ENCODE results near the gene PHLDB1.
"Not testable (repeated sequence)": the region's sequence is repeated elsewhere in the genome, so short reads cannot be mapped to it uniquely, and the experiment has no call there.

The PHLDB1 gene

DNA sequence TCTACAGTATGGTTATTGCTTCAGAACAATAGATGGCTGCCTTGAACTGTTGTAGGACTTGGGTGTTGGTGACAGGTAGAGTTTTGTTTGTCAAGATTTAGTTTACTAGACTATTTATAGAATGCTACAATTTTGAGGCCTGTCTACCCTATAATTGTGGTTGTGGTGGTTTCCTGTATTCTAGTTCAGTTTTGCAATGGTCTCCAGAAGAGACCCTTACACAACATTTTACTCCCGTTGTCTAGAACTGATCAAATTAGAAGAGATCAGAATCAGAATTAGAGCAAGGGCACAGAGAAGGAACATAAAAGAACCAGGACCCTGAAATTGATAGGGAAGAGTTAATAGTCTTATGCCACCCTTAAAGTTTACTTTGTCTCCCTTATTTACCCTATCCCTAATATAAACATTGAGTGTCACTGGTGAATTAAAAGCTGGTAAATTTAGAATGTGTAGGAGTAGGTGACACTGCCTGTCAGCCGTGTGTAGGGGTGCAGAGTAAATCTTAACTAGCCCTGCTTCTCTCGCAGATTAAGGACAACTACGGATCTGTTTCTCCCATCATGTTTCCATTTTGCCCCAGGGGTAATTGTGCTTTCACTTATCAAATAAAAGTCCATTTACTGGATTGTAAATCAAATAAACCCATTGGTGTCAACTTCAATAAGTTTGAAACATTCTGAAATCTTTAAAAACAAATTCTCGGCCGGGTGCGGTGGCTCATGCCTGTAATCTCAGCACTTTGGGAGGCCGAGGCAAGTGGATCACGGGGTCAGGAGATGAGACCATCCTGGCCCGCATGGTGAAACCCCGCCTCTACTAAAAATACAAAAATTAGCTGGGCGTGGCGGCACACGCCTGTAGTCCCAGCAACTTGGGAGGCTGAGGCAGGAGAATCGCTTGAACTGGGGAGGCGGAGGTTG lies 10.9 kb upstream of the PHLDB1 start:
- TF ChIP-seq, protein P1, sequence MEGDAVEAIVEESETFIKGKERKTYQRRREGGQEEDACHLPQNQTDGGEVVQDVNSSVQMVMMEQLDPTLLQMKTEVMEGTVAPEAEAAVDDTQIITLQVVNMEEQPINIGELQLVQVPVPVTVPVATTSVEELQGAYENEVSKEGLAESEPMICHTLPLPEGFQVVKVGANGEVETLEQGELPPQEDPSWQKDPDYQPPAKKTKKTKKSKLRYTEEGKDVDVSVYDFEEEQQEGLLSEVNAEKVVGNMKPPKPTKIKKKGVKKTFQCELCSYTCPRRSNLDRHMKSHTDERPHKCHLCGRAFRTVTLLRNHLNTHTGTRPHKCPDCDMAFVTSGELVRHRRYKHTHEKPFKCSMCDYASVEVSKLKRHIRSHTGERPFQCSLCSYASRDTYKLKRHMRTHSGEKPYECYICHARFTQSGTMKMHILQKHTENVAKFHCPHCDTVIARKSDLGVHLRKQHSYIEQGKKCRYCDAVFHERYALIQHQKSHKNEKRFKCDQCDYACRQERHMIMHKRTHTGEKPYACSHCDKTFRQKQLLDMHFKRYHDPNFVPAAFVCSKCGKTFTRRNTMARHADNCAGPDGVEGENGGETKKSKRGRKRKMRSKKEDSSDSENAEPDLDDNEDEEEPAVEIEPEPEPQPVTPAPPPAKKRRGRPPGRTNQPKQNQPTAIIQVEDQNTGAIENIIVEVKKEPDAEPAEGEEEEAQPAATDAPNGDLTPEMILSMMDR (IDR thresholded peaks at IDR 0.05; ENCODE audit: control insufficient read depth, extremely low read depth, insufficient read depth), result no peak
- no peak overlapping the region for H3K4me3 ChIP-seq (ENCODE audit: low read depth, low read length)
- no peak for DNase-seq (ENCODE audit: low read depth)

DNA sequence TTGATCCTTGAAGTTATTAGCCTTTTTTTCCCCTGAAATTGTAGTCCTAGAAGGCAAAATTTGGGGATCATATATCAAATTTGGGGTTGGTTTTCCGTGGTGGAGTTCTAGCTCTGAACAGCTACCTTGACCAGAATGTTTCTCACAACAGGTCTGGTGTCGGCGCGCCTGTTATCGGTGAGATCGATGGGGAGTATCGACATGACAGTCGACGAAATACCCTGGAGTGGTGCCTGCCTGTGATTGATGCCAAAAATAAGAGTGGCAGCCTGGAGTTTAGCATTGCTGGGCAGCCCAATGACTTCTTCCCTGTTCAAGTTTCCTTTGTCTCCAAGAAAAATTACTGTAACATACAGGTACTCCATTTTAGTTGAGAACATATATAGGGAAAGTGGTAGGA lies 9.9 kb upstream of the PHLDB1 start:
- TF ChIP-seq, protein P1 (IDR thresholded peaks at IDR 0.05; ENCODE audit: control insufficient read depth, extremely low read depth, insufficient read depth), result no peak
- H3K4me3 ChIP-seq (ENCODE audit: low read depth, low read length), result no peak overlapping the region

DNA sequence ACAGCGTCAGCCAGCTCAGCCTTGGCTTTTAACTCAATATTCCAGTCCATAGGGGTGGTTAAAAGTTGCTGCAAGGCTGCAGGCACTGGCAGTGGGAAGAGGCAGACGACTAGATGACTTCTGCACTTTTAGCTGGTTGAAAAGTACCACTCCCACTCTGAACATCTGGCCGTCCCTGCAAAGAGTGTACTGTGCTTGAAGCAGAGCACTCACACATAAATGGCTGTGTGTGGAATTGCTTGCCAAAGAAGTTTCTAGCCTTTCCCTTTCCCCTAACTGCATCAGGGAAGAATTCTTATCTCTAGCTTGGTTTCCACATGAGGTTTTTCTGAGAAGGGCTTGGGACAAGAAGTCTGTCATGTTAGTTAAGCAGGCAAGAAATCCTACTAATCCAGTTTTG lies 5.1 kb upstream of the PHLDB1 start:
- DNase-seq (ENCODE audit: low read depth), result no peak
- TF ChIP-seq, protein P1 (IDR thresholded peaks at IDR 0.05; ENCODE audit: control insufficient read depth, extremely low read depth, insufficient read depth), result no peak
- no peak overlapping the region for H3K4me3 ChIP-seq (ENCODE audit: low read depth, low read length)

More for the DNA sequence above, 9.9 kb upstream of the PHLDB1 start:
- no peak for DNase-seq (ENCODE audit: low read depth)

DNA sequence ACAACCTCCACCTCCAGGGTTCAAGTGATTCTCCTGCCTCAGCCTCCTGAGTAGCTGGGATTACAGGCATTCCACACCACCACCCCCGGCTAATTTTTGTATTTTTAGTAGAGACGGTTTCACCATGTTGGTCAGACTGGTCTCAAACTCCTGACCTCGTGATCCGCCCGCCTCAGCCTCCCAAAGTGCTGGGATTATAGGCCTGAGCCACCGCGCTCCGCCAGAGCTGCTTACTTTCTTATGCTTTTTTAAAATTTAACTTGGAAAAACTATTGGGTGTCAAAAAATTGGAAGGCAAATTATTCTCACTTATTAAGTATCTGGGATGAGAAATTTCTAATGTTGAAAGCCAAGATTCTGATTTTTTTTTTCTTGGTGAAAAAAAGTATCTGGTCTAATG lies 3.7 kb upstream of the PHLDB1 start:
- H3K4me3 ChIP-seq (ENCODE audit: low read depth, low read length); DNase-seq (ENCODE audit: low read depth): not testable (repeated sequence)

DNA sequence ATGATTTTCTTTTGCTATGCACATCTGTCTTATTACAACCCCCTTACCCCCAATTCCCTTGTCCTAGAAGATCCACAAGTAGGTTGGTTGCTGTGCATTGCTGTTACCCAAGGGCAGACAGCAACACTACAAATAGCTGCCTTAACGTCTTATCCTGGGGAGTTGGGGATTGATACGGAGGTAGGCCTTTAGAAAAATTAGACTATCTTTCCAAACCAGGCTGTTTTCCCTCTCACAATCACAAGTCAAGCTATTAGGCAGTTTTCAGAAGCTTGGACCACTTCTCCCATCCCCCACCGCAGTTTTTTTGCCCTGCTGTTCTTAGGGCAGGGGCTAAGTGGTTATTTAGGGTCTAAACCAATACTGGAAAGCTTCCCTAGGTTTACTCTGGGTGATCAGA lies 2.8 kb upstream of the PHLDB1 start:
- TF ChIP-seq, protein P1 (IDR thresholded peaks at IDR 0.05; ENCODE audit: control insufficient read depth, extremely low read depth, insufficient read depth), result no peak
- no peak overlapping the region for H3K4me3 ChIP-seq (ENCODE audit: low read depth, low read length)
- no peak for DNase-seq (ENCODE audit: low read depth)

DNA sequence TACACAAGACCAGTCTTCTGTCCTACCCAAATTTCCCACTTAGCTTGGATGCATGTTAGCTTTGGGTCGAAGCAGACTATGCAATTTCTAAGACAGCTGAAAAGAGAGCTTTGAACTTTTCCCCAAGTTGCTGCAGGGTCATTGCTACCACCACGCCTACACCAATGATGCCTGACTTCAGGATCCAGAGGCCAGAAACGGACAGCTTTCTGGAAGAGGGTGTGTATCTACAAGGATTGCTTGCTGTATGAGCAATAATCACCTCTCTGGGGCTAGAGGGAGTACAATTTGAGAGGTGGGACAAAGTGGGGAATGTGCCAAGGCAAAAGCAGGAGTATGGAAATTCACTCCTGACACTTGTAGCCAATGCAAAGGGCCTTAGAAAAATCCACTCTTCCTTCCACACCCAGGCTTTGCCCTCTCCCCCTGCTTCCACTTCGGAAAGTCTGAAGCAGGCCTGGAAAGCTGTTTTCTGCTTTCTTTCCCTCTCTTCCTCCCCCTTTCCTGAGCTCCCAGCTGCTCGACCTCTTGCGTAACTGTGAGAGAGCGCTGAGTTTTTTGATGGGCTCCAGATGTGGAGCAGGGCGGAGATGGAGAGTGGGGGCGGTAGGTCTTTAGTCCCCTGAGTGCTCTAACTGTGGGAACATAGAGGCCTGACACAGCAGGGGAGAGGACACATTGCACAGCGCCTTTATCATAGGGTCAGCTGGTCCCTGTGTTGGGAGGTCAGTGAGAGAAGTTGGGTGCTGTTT lies 2.1 kb upstream of the PHLDB1 start:
- TF ChIP-seq, protein P1 (IDR thresholded peaks at IDR 0.05; ENCODE audit: control insufficient read depth, extremely low read depth, insufficient read depth), result no peak
- no peak for DNase-seq (ENCODE audit: low read depth)
- no peak overlapping the region for H3K4me3 ChIP-seq (ENCODE audit: low read depth, low read length)

DNA sequence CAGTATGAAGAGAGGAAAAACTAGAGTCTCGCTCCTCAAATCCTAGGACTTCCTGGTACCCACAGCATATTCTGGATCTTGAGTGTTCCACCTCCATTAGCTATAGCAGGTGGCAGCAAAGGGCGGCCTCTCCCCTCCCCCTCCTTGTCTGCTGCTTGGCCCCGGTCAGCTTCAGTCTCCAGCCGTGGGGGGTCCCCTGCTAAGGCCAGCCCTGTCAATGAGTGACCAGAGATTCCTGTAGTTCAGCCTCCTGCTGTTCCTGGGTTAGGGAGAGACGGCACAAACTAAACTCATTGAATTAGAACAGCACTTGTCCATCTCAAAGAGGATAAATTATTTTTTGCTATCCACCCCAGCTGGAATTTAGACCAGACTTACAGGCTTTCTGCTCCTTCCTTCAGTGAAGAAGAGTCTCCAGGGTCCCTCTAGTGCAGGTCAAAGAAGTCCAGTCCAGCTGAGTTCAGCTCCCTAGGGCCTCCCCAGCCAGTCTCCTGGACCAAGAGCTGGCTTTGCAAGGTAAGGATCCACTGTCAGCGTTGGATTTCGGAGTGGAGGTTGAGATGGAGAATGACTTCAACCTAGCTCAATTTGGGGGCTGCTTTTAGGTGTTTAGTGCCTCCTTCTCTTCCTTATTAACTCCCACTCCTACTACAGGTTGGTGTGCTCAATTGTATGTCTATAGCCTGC lies 1.1 kb upstream of the PHLDB1 start:
- DNase-seq (ENCODE audit: low read depth), result no peak
- H3K4me3 ChIP-seq (ENCODE audit: low read depth, low read length), result no peak overlapping the region
- TF ChIP-seq, protein P1 (IDR thresholded peaks at IDR 0.05; ENCODE audit: control insufficient read depth, extremely low read depth, insufficient read depth), result no peak

Data from LNCaP clone FGC (cell line).